NCI-H69 (cell line): ENCODE data around the gene PPA2.
A peak's percentile ranks its signal among the peaks of the same experiment; 100 is the strongest.
"Not testable (repeated sequence)": the region's sequence is repeated elsewhere in the genome, so short reads cannot be mapped to it uniquely, and the experiment has no call there.

ENCODE experiments used
- DNase-seq: peaks from one replicate; lab custom pipeline; 2025; lab: John Stamatoyannopoulos, UW

Gene PPA2

GRCh38 chr4:105473324-105474098 is at the start of gene PPA2:
Gene PPA2, minus strand, starts transcription at chr4:105474062. Its CDS starts 12 bp downstream, at chr4:105474050.
- DNase-seq: peak; percentile 90

- peak; percentile 72 for DNase-seq
These were observed 47.2 kb upstream of the PPA2 start for GRCh38 chr4:105520819-105521790.

GRCh38 chr4:105510245-105510644 is 36.4 kb upstream of the PPA2 start:
- peak; percentile 71 for DNase-seq

- no peak for DNase-seq
These were observed 35.9 kb upstream of the PPA2 start for GRCh38 chr4:105509714-105510113.

- no peak for DNase-seq
These were observed 35.4 kb upstream of the PPA2 start for GRCh38 chr4:105509291-105509690.

GRCh38 chr4:105504744-105505143 is 30.9 kb upstream of the PPA2 start:
- peak; percentile 89 for DNase-seq

- no peak for DNase-seq
These were observed 29.6 kb upstream of the PPA2 start for GRCh38 chr4:105503484-105503883.

GRCh38 chr4:105496899-105497298 is 23.0 kb upstream of the PPA2 start:
- peak; percentile 37 for DNase-seq

GRCh38 chr4:105495667-105496066 is 21.8 kb upstream of the PPA2 start:
- DNase-seq: no peak

GRCh38 chr4:105490523-105490922 is 16.7 kb upstream of the PPA2 start:
- no peak for DNase-seq

- no peak for DNase-seq
These were observed 10.0 kb upstream of the PPA2 start for GRCh38 chr4:105483840-105484239.

GRCh38 chr4:105474099-105474518 is 247 bp upstream of the PPA2 start:
- DNase-seq: no peak

- DNase-seq: peak; percentile 61
These were observed 965 bp downstream of the PPA2 start for GRCh38 chr4:105472871-105473323.

- peak; percentile 79 for DNase-seq
These were observed 2.2 kb downstream of the PPA2 start for GRCh38 chr4:105471566-105472176.

- DNase-seq: no peak
These were observed 3.1 kb downstream of the PPA2 start for GRCh38 chr4:105470766-105471165.

GRCh38 chr4:105469736-105470135 is 4.1 kb downstream of the PPA2 start:
- no peak for DNase-seq

GRCh38 chr4:105466580-105466979 is 7.3 kb downstream of the PPA2 start:
- no peak for DNase-seq

- not testable (repeated sequence) for DNase-seq
These were observed 9.3 kb downstream of the PPA2 start for GRCh38 chr4:105464563-105464962.

GRCh38 chr4:105462576-105462975 is 11.3 kb downstream of the PPA2 start:
- DNase-seq: no peak

- DNase-seq: no peak
These were observed 12.1 kb downstream of the PPA2 start for GRCh38 chr4:105461621-105462382.

GRCh38 chr4:105461221-105461620 is 12.6 kb downstream of the PPA2 start:
- no peak for DNase-seq
